WTC11 (cell line): ENCODE measurements around the gene MDK. TPM values are rescaled to one million over a fixed set of nuclear protein-coding genes. Genes with fewer than 3 reads are reported as not detected.

Source experiments
- ATAC-seq: fragments of 200-7000 bp; cut with Tn5 transposase; 2 replicates; pipeline ENCODE4 v1.10.0; 2021; ENCODE audit warnings: mild to moderate bottlenecking, moderate library complexity
- CTCF ChIA-PET: fragments of 300-600 bp; sonication (Branson Sonifier 250); formaldehyde crosslinking; loops from one replicate; lab custom pipeline; 2021; ENCODE audit warnings: antibody characterized with exemption; lab: Charles Lee
- POLR2A ChIA-PET: fragments of 350-600 bp; sonication (Branson Sonifier 250); formaldehyde crosslinking; loops from one replicate; lab custom pipeline; 2021; ENCODE audit warnings: antibody characterized with exemption; lab: Charles Lee
- DNase-seq: peaks from one replicate; pipeline ENCODE4 v3.0.0; 2021; ENCODE audit warnings: low spot score
- H3K27ac Mint-ChIP-seq: 2 replicates; pipeline ENCODE4 v1.8.0; 2021; ENCODE audit warnings: mixed read lengths
- H3K27me3 Mint-ChIP-seq: 2 replicates; pipeline ENCODE4 v1.8.0; 2021; ENCODE audit warnings: low read depth, mild to moderate bottlenecking, moderate library complexity, mixed read lengths
- H3K36me3 Mint-ChIP-seq: 2 replicates; pipeline ENCODE4 v1.8.0; 2021; ENCODE audit warnings: mixed read lengths
- H3K4me1 Mint-ChIP-seq: 2 replicates; pipeline ENCODE4 v1.8.0; 2022; ENCODE audit warnings: mixed read lengths
- H3K4me3 Mint-ChIP-seq: 2 replicates; pipeline ENCODE4 v1.8.0; 2021; ENCODE audit warnings: mild to moderate bottlenecking, moderate library complexity, mixed read lengths
- H3K9me3 Mint-ChIP-seq: 2 replicates; pipeline ENCODE4 v1.8.0; 2021; ENCODE audit warnings: mixed read lengths
- CREB1 ChIP-seq: sonication (generic); formaldehyde crosslinking; IDR thresholded peaks from 2 replicates; pipeline ENCODE4 v1.8.0; 2023; ENCODE audit warnings: mild to moderate bottlenecking, missing genetic modification reagents
- FOXJ3 ChIP-seq: sonication (generic); formaldehyde crosslinking; IDR thresholded peaks from 2 replicates; pipeline ENCODE4 v1.9.0; 2021; ENCODE audit warnings: missing genetic modification reagents, mild to moderate bottlenecking, borderline replicate concordance
- GTF2I ChIP-seq: fragments of 250-450 bp; sonication (Bioruptor Pico); conservative IDR thresholded peaks from 2 replicates; pipeline ENCODE4 v1.4.0; 2021; ENCODE audit warnings: mild to moderate bottlenecking
- JAZF1 ChIP-seq: fragments of 250-450 bp; sonication (Bioruptor Pico); IDR thresholded peaks from 2 replicates; pipeline ENCODE4 v1.9.0; 2021; ENCODE audit warnings: moderate library complexity, mild to moderate bottlenecking, inconsistent platforms
- NR2C2 ChIP-seq: sonication (generic); formaldehyde crosslinking; IDR thresholded peaks from 2 replicates; pipeline ENCODE4 v1.8.0; 2022; ENCODE audit warnings: mild to moderate bottlenecking, missing genetic modification reagents
- NR3C1 ChIP-seq: sonication (generic); formaldehyde crosslinking; conservative IDR thresholded peaks from 2 replicates; pipeline ENCODE4 v1.8.1; 2023; ENCODE audit warnings: low read depth, mild to moderate bottlenecking, missing genetic modification reagents
- TEAD4 ChIP-seq: sonication (generic); formaldehyde crosslinking; IDR thresholded peaks from 2 replicates; pipeline ENCODE4 v1.8.0; 2022; ENCODE audit warnings: mild to moderate bottlenecking, missing genetic modification reagents
- ZNF219 ChIP-seq: sonication (generic); formaldehyde crosslinking; IDR thresholded peaks from 2 replicates; pipeline ENCODE4 v1.8.0; 2023; ENCODE audit warnings: missing genetic modification reagents, mild to moderate bottlenecking, borderline replicate concordance
- ZNF317 ChIP-seq: sonication (generic); formaldehyde crosslinking; IDR thresholded peaks from 2 replicates; pipeline ENCODE4 v1.8.1; 2023; ENCODE audit warnings: low read depth, mild to moderate bottlenecking, moderate library complexity, missing genetic modification reagents, borderline replicate concordance
- ZNF396 ChIP-seq: fragments of 250-450 bp; sonication (Bioruptor Pico); IDR thresholded peaks from 2 replicates; pipeline ENCODE4 v1.8.0; 2021; ENCODE audit warnings: mild to moderate bottlenecking, moderate library complexity, borderline replicate concordance
- ZNF416 ChIP-seq: fragments of 250-450 bp; sonication (Bioruptor Pico); IDR thresholded peaks from 2 replicates; pipeline ENCODE4 v1.9.0; 2021; ENCODE audit warnings: mild to moderate bottlenecking, inconsistent platforms
- ZNF423 ChIP-seq: fragments of 250-450 bp; sonication (Bioruptor Pico); IDR thresholded peaks from 2 replicates; pipeline ENCODE4 v2.1.2; 2022; ENCODE audit warnings: mild to moderate bottlenecking, moderate library complexity
- total RNA-seq: library from RNA; stranded (reverse); gene quantifications from 3 replicates; pipeline ENCODE4 v1.2.3, GENCODE V29; 2021
- TF ChIP-seq, protein P1 (sequence below): sonication (generic); formaldehyde crosslinking; IDR thresholded peaks from 2 replicates; pipeline ENCODE4 v1.8.1; 2023; ENCODE audit warnings: mild to moderate bottlenecking, moderate library complexity, missing genetic modification reagents
- TF ChIP-seq, protein P2 (sequence below): sonication (generic); formaldehyde crosslinking; IDR thresholded peaks from 2 replicates; pipeline ENCODE4 v1.8.0; 2022; ENCODE audit warnings: mild to moderate bottlenecking, missing genetic modification reagents
- TF ChIP-seq, protein P3 (sequence below): fragments of 250-450 bp; sonication (Bioruptor Pico); IDR thresholded peaks from 2 replicates; pipeline ENCODE4 v1.9.0; 2021; ENCODE audit warnings: mild to moderate bottlenecking
- TF ChIP-seq, protein P4 (sequence below): sonication (generic); formaldehyde crosslinking; IDR thresholded peaks from 2 replicates; pipeline ENCODE4 v1.8.1; 2022; ENCODE audit warnings: mild to moderate bottlenecking, moderate library complexity, missing genetic modification reagents
- TF ChIP-seq, protein P5 (sequence below): sonication (generic); formaldehyde crosslinking; IDR thresholded peaks from 2 replicates; pipeline ENCODE4 v1.8.0; 2022; ENCODE audit warnings: mild to moderate bottlenecking, missing genetic modification reagents
- TF ChIP-seq, protein P6 (sequence below): sonication (generic); formaldehyde crosslinking; IDR thresholded peaks from 2 replicates; pipeline ENCODE4 v1.8.0; 2023; ENCODE audit warnings: mild to moderate bottlenecking, missing genetic modification reagents

The MDK gene
- total RNA-seq, 1 experiment from 2014 or later: 560 TPM

DNA sequence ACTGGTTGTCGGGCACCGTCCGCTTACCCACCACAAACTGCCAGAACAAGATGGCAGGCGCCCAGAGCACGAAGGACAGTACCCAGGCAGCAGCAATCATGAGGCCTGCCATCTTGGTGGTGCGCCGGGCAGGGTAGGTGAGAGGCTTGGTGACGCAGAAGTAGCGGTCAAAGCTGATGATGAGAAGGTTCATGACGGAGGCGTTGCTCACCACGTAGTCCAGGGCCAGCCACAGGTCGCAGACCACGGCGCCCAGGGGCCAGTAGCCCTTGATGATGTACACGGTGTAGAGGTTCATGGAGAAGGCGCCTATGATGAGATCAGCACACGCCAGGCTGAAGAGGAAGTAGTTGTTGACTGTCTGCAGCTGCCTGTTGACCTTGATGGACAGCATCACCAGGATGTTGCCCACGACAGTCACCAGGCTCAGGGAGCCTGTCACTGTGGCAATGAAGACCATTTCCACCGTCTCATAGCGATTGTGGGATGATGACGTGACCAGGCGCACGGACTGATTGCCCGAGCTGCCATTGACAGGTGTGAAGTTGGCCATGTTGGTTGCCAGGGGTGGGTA is 4.6 kb downstream of the MDK start (continued):
- TF ChIP-seq, protein P1, sequence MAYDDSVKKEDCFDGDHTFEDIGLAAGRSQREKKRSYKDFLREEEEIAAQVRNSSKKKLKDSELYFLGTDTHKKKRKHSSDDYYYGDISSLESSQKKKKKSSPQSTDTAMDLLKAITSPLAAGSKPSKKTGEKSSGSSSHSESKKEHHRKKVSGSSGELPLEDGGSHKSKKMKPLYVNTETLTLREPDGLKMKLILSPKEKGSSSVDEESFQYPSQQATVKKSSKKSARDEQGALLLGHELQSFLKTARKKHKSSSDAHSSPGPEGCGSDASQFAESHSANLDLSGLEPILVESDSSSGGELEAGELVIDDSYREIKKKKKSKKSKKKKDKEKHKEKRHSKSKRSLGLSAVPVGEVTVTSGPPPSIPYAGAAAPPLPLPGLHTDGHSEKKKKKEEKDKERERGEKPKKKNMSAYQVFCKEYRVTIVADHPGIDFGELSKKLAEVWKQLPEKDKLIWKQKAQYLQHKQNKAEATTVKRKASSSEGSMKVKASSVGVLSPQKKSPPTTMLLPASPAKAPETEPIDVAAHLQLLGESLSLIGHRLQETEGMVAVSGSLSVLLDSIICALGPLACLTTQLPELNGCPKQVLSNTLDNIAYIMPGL (CRISPR knock-in tag): no peak
- no peak for TF ChIP-seq ZNF423
- TF ChIP-seq, protein P2, sequence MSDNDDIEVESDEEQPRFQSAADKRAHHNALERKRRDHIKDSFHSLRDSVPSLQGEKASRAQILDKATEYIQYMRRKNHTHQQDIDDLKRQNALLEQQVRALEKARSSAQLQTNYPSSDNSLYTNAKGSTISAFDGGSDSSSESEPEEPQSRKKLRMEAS (CRISPR knock-in tag): no peak
- TF ChIP-seq, protein P3, sequence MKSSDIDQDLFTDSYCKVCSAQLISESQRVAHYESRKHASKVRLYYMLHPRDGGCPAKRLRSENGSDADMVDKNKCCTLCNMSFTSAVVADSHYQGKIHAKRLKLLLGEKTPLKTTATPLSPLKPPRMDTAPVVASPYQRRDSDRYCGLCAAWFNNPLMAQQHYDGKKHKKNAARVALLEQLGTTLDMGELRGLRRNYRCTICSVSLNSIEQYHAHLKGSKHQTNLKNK (CRISPR knock-in tag): no peak
- TF ChIP-seq ZNF396 (CRISPR knock-in tag): no peak
- no peak for TF ChIP-seq NR3C1 (CRISPR knock-in tag)
- TF ChIP-seq JAZF1 (CRISPR knock-in tag): no peak
- TF ChIP-seq, protein P4, sequence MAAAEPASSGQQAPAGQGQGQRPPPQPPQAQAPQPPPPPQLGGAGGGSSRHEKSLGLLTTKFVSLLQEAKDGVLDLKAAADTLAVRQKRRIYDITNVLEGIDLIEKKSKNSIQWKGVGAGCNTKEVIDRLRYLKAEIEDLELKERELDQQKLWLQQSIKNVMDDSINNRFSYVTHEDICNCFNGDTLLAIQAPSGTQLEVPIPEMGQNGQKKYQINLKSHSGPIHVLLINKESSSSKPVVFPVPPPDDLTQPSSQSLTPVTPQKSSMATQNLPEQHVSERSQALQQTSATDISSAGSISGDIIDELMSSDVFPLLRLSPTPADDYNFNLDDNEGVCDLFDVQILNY (CRISPR knock-in tag): no peak
- TF ChIP-seq, protein P5, sequence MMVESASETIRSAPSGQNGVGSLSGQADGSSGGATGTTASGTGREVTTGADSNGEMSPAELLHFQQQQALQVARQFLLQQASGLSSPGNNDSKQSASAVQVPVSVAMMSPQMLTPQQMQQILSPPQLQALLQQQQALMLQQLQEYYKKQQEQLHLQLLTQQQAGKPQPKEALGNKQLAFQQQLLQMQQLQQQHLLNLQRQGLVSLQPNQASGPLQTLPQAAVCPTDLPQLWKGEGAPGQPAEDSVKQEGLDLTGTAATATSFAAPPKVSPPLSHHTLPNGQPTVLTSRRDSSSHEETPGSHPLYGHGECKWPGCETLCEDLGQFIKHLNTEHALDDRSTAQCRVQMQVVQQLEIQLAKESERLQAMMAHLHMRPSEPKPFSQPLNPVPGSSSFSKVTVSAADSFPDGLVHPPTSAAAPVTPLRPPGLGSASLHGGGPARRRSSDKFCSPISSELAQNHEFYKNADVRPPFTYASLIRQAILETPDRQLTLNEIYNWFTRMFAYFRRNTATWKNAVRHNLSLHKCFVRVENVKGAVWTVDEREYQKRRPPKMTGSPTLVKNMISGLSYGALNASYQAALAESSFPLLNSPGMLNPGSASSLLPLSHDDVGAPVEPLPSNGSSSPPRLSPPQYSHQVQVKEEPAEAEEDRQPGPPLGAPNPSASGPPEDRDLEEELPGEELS (CRISPR knock-in tag): no peak
- no peak for TF ChIP-seq CREB1 (CRISPR knock-in tag)
- no peak for TF ChIP-seq ZNF219 (CRISPR knock-in tag)

DNA sequence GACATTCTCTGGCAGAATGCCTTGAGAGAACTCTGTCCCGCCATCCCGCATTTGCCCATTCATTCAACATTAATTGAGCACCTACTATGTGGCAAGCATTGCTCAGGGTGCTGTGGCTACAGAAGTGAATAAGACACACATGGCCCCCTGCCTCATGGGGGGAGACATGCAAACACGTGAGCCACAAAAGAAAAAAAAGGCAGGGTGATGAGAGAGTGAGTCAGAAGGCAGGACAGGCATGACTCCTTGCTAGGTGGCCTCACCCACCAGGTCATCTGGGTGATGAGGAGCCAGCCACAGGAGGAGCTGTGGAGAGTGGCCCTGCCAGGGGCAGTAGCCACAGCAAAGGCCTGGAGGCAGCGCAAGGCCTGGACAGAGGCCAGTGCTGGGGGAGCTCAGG is 5.2 kb downstream of the MDK start:
- Mint-ChIP-seq H3K36me3 (no peaks in the 10 kb centered on the region), H3K27ac (no peak overlapping the region), H3K4me3 (no peak overlapping the region), H3K27me3 (peaks cover 53% of the 10 kb centered on the region), H3K4me1 (peaks cover 33% of the 10 kb centered on the region), H3K9me3 (no peaks in the 10 kb centered on the region)
- ChIA-PET POLR2A (no interaction called here), CTCF (interaction anchor here (1.5 to 2.8 kb wide), 2 partner anchors 35 to 143 kb away, joined by 6 to 12 read pairs; no protein-coding TSS in a partner anchor)
- TF ChIP-seq ZNF317 (CRISPR knock-in tag) (no peak), NR2C2 (CRISPR knock-in tag) (no peak), TEAD4 (CRISPR knock-in tag) (no peak), ZNF416 (CRISPR knock-in tag) (no peak), GTF2I (CRISPR knock-in tag) (no peak), FOXJ3 (CRISPR knock-in tag) (no peak)
- TF ChIP-seq, protein P6, sequence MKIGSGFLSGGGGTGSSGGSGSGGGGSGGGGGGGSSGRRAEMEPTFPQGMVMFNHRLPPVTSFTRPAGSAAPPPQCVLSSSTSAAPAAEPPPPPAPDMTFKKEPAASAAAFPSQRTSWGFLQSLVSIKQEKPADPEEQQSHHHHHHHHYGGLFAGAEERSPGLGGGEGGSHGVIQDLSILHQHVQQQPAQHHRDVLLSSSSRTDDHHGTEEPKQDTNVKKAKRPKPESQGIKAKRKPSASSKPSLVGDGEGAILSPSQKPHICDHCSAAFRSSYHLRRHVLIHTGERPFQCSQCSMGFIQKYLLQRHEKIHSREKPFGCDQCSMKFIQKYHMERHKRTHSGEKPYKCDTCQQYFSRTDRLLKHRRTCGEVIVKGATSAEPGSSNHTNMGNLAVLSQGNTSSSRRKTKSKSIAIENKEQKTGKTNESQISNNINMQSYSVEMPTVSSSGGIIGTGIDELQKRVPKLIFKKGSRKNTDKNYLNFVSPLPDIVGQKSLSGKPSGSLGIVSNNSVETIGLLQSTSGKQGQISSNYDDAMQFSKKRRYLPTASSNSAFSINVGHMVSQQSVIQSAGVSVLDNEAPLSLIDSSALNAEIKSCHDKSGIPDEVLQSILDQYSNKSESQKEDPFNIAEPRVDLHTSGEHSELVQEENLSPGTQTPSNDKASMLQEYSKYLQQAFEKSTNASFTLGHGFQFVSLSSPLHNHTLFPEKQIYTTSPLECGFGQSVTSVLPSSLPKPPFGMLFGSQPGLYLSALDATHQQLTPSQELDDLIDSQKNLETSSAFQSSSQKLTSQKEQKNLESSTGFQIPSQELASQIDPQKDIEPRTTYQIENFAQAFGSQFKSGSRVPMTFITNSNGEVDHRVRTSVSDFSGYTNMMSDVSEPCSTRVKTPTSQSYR (CRISPR knock-in tag): no peak
- DNase-seq (no peak), ATAC-seq (no peak)
